HG03442 (cell line): ENCODE results near the gene NHSL2.
"Not testable (repeated sequence)": the region's sequence is repeated elsewhere in the genome, so short reads cannot be mapped to it uniquely, and the experiment has no call there.

Experiments
- ATAC-seq: cut with Tn5 transposase; IDR thresholded peaks from one replicate; pipeline ENCODE4 v1.9.1; 2021; ENCODE audit warnings: mild to moderate bottlenecking, moderate library complexity; ENCODE audit not compliant: unreplicated experiment

Gene NHSL2

GRCh38 chrX:71922686-71923085 is 12.0 kb downstream of the NHSL2 start:
- no peak for ATAC-seq

GRCh38 chrX:71923516-71923915 is 12.9 kb downstream of the NHSL2 start:
- ATAC-seq = no peak

GRCh38 chrX:71927040-71927439 is 16.4 kb downstream of the NHSL2 start:
- ATAC-seq = no peak

- ATAC-seq = no peak
These were observed 18.2 kb downstream of the NHSL2 start for GRCh38 chrX:71928856-71929255.

- ATAC-seq = no peak
These were observed 19.7 kb downstream of the NHSL2 start for GRCh38 chrX:71930298-71930697.

- ATAC-seq = no peak
These were observed 24.8 kb downstream of the NHSL2 start for GRCh38 chrX:71935476-71935875.

- ATAC-seq = no peak
These were observed 26.0 kb downstream of the NHSL2 start for GRCh38 chrX:71936632-71937031.

GRCh38 chrX:71938371-71938770 is 27.7 kb downstream of the NHSL2 start:
- ATAC-seq = no peak

GRCh38 chrX:71941145-71941544 is 30.5 kb downstream of the NHSL2 start:
- no peak for ATAC-seq

GRCh38 chrX:71941776-71942175 is 31.1 kb downstream of the NHSL2 start:
- ATAC-seq = no peak

GRCh38 chrX:71944369-71944768 is 33.7 kb downstream of the NHSL2 start:
- no peak for ATAC-seq

GRCh38 chrX:71945237-71945805 is 34.7 kb downstream of the NHSL2 start:
- ATAC-seq = no peak

- ATAC-seq = no peak
These were observed 38.7 kb downstream of the NHSL2 start for GRCh38 chrX:71949363-71949762.

- ATAC-seq = no peak
These were observed 39.3 kb downstream of the NHSL2 start for GRCh38 chrX:71949844-71950445.

- no peak for ATAC-seq
These were observed 42.7 kb downstream of the NHSL2 start for GRCh38 chrX:71953391-71953790.

GRCh38 chrX:71953946-71954345 is 43.3 kb downstream of the NHSL2 start:
- no peak for ATAC-seq

- no peak for ATAC-seq
These were observed 43.8 kb downstream of the NHSL2 start for GRCh38 chrX:71954458-71954857.

GRCh38 chrX:71955530-71956120 is 45.0 kb downstream of the NHSL2 start:
- no peak for ATAC-seq

- ATAC-seq = no peak
These were observed 47.6 kb downstream of the NHSL2 start for GRCh38 chrX:71958281-71958675.

GRCh38 chrX:71964184-71964583 is 53.5 kb downstream of the NHSL2 start:
- not testable (repeated sequence) for ATAC-seq

- no peak for ATAC-seq
These were observed 64.3 kb downstream of the NHSL2 start for GRCh38 chrX:71974916-71975315.

GRCh38 chrX:71976753-71977152 is 66.1 kb downstream of the NHSL2 start:
- ATAC-seq = no peak

GRCh38 chrX:71978164-71978563 is 67.5 kb downstream of the NHSL2 start:
- ATAC-seq = no peak
